Measurements from ENCODE around the gene LRRC3B.

Gene LRRC3B

GRCh38 chr3:26668171-26668570 lies 45.6 kb downstream of the LRRC3B start:
- TF ChIP-seq, protein P1, sequence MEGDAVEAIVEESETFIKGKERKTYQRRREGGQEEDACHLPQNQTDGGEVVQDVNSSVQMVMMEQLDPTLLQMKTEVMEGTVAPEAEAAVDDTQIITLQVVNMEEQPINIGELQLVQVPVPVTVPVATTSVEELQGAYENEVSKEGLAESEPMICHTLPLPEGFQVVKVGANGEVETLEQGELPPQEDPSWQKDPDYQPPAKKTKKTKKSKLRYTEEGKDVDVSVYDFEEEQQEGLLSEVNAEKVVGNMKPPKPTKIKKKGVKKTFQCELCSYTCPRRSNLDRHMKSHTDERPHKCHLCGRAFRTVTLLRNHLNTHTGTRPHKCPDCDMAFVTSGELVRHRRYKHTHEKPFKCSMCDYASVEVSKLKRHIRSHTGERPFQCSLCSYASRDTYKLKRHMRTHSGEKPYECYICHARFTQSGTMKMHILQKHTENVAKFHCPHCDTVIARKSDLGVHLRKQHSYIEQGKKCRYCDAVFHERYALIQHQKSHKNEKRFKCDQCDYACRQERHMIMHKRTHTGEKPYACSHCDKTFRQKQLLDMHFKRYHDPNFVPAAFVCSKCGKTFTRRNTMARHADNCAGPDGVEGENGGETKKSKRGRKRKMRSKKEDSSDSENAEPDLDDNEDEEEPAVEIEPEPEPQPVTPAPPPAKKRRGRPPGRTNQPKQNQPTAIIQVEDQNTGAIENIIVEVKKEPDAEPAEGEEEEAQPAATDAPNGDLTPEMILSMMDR (IDR thresholded peaks at IDR 0.05; ENCODE audit: low read depth, low read length) = no peak
- DNase-seq (ENCODE audit: low read depth in 2 of 2) = no peak
- no peak overlapping the region for H3K4me3 ChIP-seq (replicated peaks in 1 of 2; ENCODE audit: low read depth in 2 of 2, low read length in 2 of 2)

DNA sequence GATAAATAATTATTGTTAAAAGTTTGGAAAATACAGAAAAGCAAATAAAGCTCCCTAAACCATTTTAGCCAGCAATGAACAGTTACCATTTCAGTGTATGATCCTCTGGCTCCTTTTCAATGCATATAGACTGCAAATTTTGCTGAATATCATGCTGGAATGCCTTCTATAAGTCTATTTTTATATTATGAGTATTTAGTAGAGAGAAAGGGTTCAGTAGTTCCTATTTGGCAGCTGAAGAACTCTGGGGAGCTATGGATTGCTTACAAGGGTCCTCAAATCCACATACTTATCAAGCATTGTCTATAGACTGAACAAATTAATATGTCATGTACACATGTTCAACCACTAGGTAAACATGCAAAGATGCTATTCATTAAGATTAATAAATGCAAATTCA lies 46.1 kb downstream of the LRRC3B start:
- TF ChIP-seq, protein P1 (IDR thresholded peaks at IDR 0.05; ENCODE audit: low read depth, low read length) = no peak
- no peak for DNase-seq (ENCODE audit: low read depth in 2 of 2)
- no peak overlapping the region for H3K4me3 ChIP-seq (replicated peaks in 1 of 2; ENCODE audit: low read depth in 2 of 2, low read length in 2 of 2)

DNA sequence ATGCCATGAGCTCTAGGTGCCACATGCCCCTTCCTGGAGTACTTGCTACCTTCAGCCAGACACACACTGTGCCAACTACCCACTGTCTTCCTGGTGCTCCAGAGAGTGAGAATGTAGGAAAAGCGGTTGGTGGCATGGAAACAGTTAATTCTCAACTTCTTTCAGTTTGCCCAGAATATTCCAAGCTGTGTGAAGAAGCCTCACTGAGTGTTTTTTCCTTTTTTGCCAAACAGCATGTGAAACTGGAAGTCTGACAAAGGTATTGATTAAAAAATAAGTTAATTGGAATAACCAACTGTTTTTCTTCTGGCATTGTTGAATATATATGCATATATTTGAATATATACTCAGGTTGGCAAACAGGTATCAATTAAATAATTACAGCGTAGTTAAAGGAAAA lies 52.8 kb downstream of the LRRC3B start:
- TF ChIP-seq, protein P1 (IDR thresholded peaks at IDR 0.05; ENCODE audit: low read depth, low read length) = no peak
- H3K4me3 ChIP-seq (replicated peaks in 1 of 2; ENCODE audit: low read depth in 2 of 2, low read length in 2 of 2) = no peak overlapping the region
- DNase-seq (ENCODE audit: low read depth in 2 of 2) = no peak

GRCh38 chr3:26681632-26682031 lies 59.1 kb downstream of the LRRC3B start:
- DNase-seq (ENCODE audit: low read depth in 2 of 2) = no peak
- TF ChIP-seq, protein P1 (IDR thresholded peaks at IDR 0.05; ENCODE audit: low read depth, low read length) = no peak
- no peak overlapping the region for H3K4me3 ChIP-seq (replicated peaks in 1 of 2; ENCODE audit: low read depth in 2 of 2, low read length in 2 of 2)

- TF ChIP-seq, protein P1 (IDR thresholded peaks at IDR 0.05; ENCODE audit: low read depth, low read length) = no peak
- no peak for DNase-seq (ENCODE audit: low read depth in 2 of 2)
- H3K4me3 ChIP-seq (replicated peaks in 1 of 2; ENCODE audit: low read depth in 2 of 2, low read length in 2 of 2) = no peak overlapping the region
Measured at GRCh38 chr3:26682406-26682805, 59.8 kb downstream of the LRRC3B start.

DNA sequence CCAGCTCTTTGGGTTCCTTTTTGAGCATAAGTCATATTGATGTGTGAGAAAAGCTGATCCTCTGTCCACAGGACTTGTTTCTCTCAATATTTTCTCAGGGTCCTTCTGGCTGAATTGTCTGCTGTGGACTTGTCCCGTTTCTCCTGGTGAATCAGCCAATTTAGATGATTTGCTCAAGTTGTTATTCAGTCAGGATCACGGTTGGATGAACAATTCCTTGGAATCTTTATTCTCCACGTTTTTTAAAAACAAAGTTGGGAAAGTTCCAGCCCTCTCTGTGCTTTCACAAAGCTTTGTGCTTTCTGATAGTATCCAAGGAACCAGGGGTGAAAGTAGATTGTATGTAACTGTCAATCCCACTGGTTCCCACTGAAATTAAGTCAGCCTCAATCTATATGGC lies 61.3 kb downstream of the LRRC3B start:
- TF ChIP-seq, protein P1 (IDR thresholded peaks at IDR 0.05; ENCODE audit: low read depth, low read length) = no peak
- DNase-seq (ENCODE audit: low read depth in 2 of 2) = no peak

GRCh38 chr3:26687466-26687865 lies 64.9 kb downstream of the LRRC3B start:
- no peak for DNase-seq (ENCODE audit: low read depth in 2 of 2)
- no peak overlapping the region for H3K4me3 ChIP-seq (replicated peaks in 1 of 2; ENCODE audit: low read depth in 2 of 2, low read length in 2 of 2)
- TF ChIP-seq, protein P1 (IDR thresholded peaks at IDR 0.05; ENCODE audit: low read depth, low read length) = no peak

More for the DNA sequence above, 61.3 kb downstream of the LRRC3B start:
- H3K4me3 ChIP-seq (replicated peaks in 1 of 2; ENCODE audit: low read depth in 2 of 2, low read length in 2 of 2) = no peak overlapping the region
